GM12891 (cell line): Measurements from ENCODE around the gene MOGAT2.

Experiments
- DNase-seq: peaks from one replicate; pipeline ENCODE4 v3.0.0; 2011; ENCODE audit warnings: low spot score; ENCODE audit not compliant: insufficient read length
- FAIRE-seq: peaks from 2 replicates; lab custom pipeline; 2011; peaks lifted over from hg19 to GRCh38; lab: Jason Lieb, UNC
- PAX5 ChIP-seq: IDR thresholded peaks from 2 replicates; pipeline ENCODE4 v1.6.1; 2011; ENCODE audit warnings: low read length, moderate library complexity, mild to moderate bottlenecking; ENCODE audit not compliant: insufficient read depth, severe bottlenecking
- POLR2A ChIP-seq: IDR thresholded peaks from 2 replicates; pipeline ENCODE4 v1.6.1; 2011; ENCODE audit warnings: low read depth, low read length, control low read depth
- POLR2AphosphoS5 ChIP-seq: IDR thresholded peaks from 2 replicates; pipeline ENCODE4 v1.6.1; 2011; ENCODE audit warnings: low read depth, low read length, control low read depth
- POU2F2 ChIP-seq: IDR thresholded peaks from 2 replicates; pipeline ENCODE4 v1.6.1; 2011; ENCODE audit warnings: low read depth, mild to moderate bottlenecking, control low read depth, low read length, moderate library complexity
- SPI1 ChIP-seq: IDR thresholded peaks from 2 replicates; pipeline ENCODE4 v1.6.1; 2011; ENCODE audit warnings: low read depth, low read length, control low read depth
- TAF1 ChIP-seq: IDR thresholded peaks from 2 replicates; pipeline ENCODE4 v1.6.1; 2011; ENCODE audit warnings: low read depth, low read length, control low read depth

The MOGAT2 gene

GRCh38 chr11:75759832-75760231 is 42.2 kb downstream of the MOGAT2 start:
- TF ChIP-seq SPI1, result no peak
- no peak for TF ChIP-seq POLR2AphosphoS5
- no peak for TF ChIP-seq TAF1
- TF ChIP-seq POU2F2, result no peak
- no peak for TF ChIP-seq POLR2A
- TF ChIP-seq PAX5, result no peak
- DNase-seq (no peak), FAIRE-seq (no peak)

- FAIRE-seq (no peak), DNase-seq (no peak)
- TF ChIP-seq TAF1 (no peak), SPI1 (no peak), POLR2A (no peak), PAX5 (no peak), POU2F2 (no peak), POLR2AphosphoS5 (no peak)
These were observed 42.6 kb downstream of the MOGAT2 start for GRCh38 chr11:75760243-75760642.

GRCh38 chr11:75760710-75761493 is 43.3 kb downstream of the MOGAT2 start:
- TF ChIP-seq TAF1 (no peak), POLR2A (no peak), PAX5 (no peak), POLR2AphosphoS5 (no peak), SPI1 (no peak), POU2F2 (no peak)
- no peak for DNase-seq
- FAIRE-seq, result no peak

GRCh38 chr11:75762158-75762557 is 44.5 kb downstream of the MOGAT2 start:
- TF ChIP-seq SPI1, result no peak
- TF ChIP-seq POU2F2, result no peak
- TF ChIP-seq POLR2A, result no peak
- TF ChIP-seq PAX5, result no peak
- TF ChIP-seq TAF1, result no peak
- no peak for TF ChIP-seq POLR2AphosphoS5

GRCh38 chr11:75762885-75763284 is 45.2 kb downstream of the MOGAT2 start:
- DNase-seq (no peak), FAIRE-seq (no peak)
- no peak for TF ChIP-seq PAX5
- TF ChIP-seq SPI1, result no peak
- no peak for TF ChIP-seq TAF1
- no peak for TF ChIP-seq POU2F2
- TF ChIP-seq POLR2AphosphoS5, result no peak
- no peak for TF ChIP-seq POLR2A

More at GRCh38 chr11:75762158-75762557, 44.5 kb downstream of the MOGAT2 start:
- DNase-seq (no peak), FAIRE-seq (no peak)

- FAIRE-seq (no peak), DNase-seq (no peak)
- no peak for TF ChIP-seq PAX5
- TF ChIP-seq POLR2AphosphoS5, result no peak
- TF ChIP-seq TAF1, result no peak
- TF ChIP-seq POLR2A, result no peak
- TF ChIP-seq POU2F2, result no peak
- no peak for TF ChIP-seq SPI1
These were observed 46.2 kb downstream of the MOGAT2 start for GRCh38 chr11:75763846-75764245.

- FAIRE-seq, result no peak
- TF ChIP-seq POLR2AphosphoS5 (no peak), TAF1 (no peak), PAX5 (no peak), POU2F2 (no peak), SPI1 (no peak), POLR2A (no peak)
- DNase-seq, result no peak
These were observed 47.5 kb downstream of the MOGAT2 start for GRCh38 chr11:75765116-75765515.

GRCh38 chr11:75766443-75767227 is 49.0 kb downstream of the MOGAT2 start:
- TF ChIP-seq POLR2A, result no peak
- no peak for TF ChIP-seq TAF1
- TF ChIP-seq POLR2AphosphoS5, result no peak
- TF ChIP-seq POU2F2, result no peak
- no peak for TF ChIP-seq PAX5
- TF ChIP-seq SPI1, result no peak
- FAIRE-seq (no peak), DNase-seq (no peak)

- DNase-seq, result no peak
- no peak for FAIRE-seq
- TF ChIP-seq POLR2A, result no peak
- TF ChIP-seq SPI1, result no peak
- TF ChIP-seq PAX5, result no peak
- no peak for TF ChIP-seq POLR2AphosphoS5
- no peak for TF ChIP-seq POU2F2
- TF ChIP-seq TAF1, result no peak
These were observed 49.6 kb downstream of the MOGAT2 start for GRCh38 chr11:75767228-75767572.

GRCh38 chr11:75767793-75768111 is 50.1 kb downstream of the MOGAT2 start:
- no peak for FAIRE-seq

More at GRCh38 chr11:75767793-75768111, 50.1 kb downstream of the MOGAT2 start:
- TF ChIP-seq POLR2AphosphoS5, result no peak
- no peak for TF ChIP-seq TAF1
- TF ChIP-seq POLR2A, result no peak
- TF ChIP-seq SPI1, result no peak
- no peak for TF ChIP-seq POU2F2
- DNase-seq, result no peak
